Tibial nerve (tissue), 4 donors: ENCODE measurements around the gene ATP13A5. TPM values are rescaled to one million over a fixed set of nuclear protein-coding genes. Genes with fewer than 3 reads are reported as not detected.

Experiments used
- DNase-seq, 2 donors: peaks; one replicate each; pipeline ENCODE4 v3.0.0-alpha.2; 2019; ENCODE audit warnings: low spot score in 2 of 2
- H3K27ac ChIP-seq, 4 donors: fragments of 200-600 bp; sonication (generic) in 3 of 4; one replicate each; pipeline ENCODE4 v1.5.1; 2017 to 2019; ENCODE audit warnings: mild to moderate bottlenecking in 1 of 4
- H3K27me3 ChIP-seq, 2 donors: fragments of 200-600 bp; sonication (generic) in 1 of 2; one replicate each; pipeline versions ENCODE4 v1.5.1 to v1.6.0; 2017 to 2019
- H3K36me3 ChIP-seq, 3 donors: fragments of 200-600 bp; sonication (generic); one replicate each; pipeline ENCODE4 v1.5.1; 2018 to 2019
- H3K4me1 ChIP-seq, 4 donors: fragments of 200-600 bp; sonication (generic) in 3 of 4; one replicate each; pipeline ENCODE4 v1.5.1; 2017 to 2019
- H3K4me3 ChIP-seq, 4 donors: fragments of 200-600 bp; sonication (generic) in 3 of 4; one replicate each; pipeline ENCODE4 v1.5.1; 2017 to 2019; ENCODE audit warnings: mild to moderate bottlenecking in 1 of 4, moderate library complexity in 1 of 4
- H3K9me3 ChIP-seq, 4 donors: fragments of 200-600 bp; sonication (generic) in 3 of 4; one replicate each; pipeline ENCODE4 v1.5.1; 2017 to 2019
- EP300 ChIP-seq, 2 donors: sonication (generic); formaldehyde crosslinking; IDR thresholded peaks; one replicate each; pipeline ENCODE4 v1.6.1; 2017; ENCODE audit warnings: antibody characterized with exemption in 2 of 2, mild to moderate bottlenecking in 1 of 2
- POLR2A ChIP-seq, 2 donors: fragments of 450-650 bp; IDR thresholded peaks; one replicate each; pipeline ENCODE4 v1.6.1; 2017; ENCODE audit warnings: antibody characterized with exemption in 2 of 2, mild to moderate bottlenecking in 2 of 2, moderate library complexity in 2 of 2
- WGBS, 2 donors: methylation state at CpG; one replicate each; pipeline ENCODE4 v1.1.5; 2018; 5-methylcytosine and 5-hydroxymethylcytosine counted together
- total RNA-seq, 4 donors: library from RNA; depleted of rRNA; stranded (reverse); fragments of >200 nt; gene quantifications; one replicate each; pipeline ENCODE4 v1.1.0, GENCODE V29; 2016
- TF ChIP-seq, protein P1 (sequence below), 5 experiments: fragments of 200-600 bp in 3 of 5; fragments of 450-650 bp in 2 of 5; sonication (generic) in 3 of 5; IDR thresholded peaks; one replicate each; pipeline ENCODE4 v1.5.1; 2016 to 2019; ENCODE audit warnings: antibody characterized with exemption in 5 of 5, mild to moderate bottlenecking in 3 of 5, moderate library complexity in 2 of 5

Gene ATP13A5
- total RNA-seq, 4 donors from 2014 or later = under 0.01 TPM; not detected in 3

DNA sequence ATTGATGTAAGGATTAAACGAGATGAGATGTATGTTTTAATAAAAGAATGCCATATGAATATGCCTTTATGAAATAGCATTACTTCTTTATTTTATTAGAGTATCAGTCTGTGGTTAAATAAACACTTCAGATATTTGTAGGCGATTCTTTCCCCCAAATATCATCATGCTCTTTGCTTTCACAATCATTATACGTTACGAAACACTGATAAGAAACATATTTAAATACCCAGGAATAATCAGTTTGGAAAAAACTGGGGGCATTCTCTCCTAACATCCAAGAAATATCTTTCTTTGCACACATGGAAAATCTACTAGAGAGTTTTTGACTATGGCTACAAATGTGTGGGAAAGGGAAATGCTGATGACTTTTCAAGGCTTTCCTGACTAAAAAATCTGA is 142.0 kb downstream of the ATP13A5 start:
- H3K4me3 ChIP-seq = no peak overlapping the region
- no peaks in the 10 kb centered on the region for H3K36me3 ChIP-seq
- 62 to 63% methylated on average over 4 of the region's 4 CpGs for WGBS, 2 donors
- no peak overlapping the region for H3K27ac ChIP-seq
- no peaks in the 10 kb centered on the region for H3K9me3 ChIP-seq
- H3K4me1 ChIP-seq = peaks cover 0 to 12% (median 0%) of the 10 kb centered on the region in 4 donors
- DNase-seq = no peak
- H3K27me3 ChIP-seq = no peaks in the 10 kb centered on the region
- TF ChIP-seq, protein P1, sequence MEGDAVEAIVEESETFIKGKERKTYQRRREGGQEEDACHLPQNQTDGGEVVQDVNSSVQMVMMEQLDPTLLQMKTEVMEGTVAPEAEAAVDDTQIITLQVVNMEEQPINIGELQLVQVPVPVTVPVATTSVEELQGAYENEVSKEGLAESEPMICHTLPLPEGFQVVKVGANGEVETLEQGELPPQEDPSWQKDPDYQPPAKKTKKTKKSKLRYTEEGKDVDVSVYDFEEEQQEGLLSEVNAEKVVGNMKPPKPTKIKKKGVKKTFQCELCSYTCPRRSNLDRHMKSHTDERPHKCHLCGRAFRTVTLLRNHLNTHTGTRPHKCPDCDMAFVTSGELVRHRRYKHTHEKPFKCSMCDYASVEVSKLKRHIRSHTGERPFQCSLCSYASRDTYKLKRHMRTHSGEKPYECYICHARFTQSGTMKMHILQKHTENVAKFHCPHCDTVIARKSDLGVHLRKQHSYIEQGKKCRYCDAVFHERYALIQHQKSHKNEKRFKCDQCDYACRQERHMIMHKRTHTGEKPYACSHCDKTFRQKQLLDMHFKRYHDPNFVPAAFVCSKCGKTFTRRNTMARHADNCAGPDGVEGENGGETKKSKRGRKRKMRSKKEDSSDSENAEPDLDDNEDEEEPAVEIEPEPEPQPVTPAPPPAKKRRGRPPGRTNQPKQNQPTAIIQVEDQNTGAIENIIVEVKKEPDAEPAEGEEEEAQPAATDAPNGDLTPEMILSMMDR (IDR thresholded peaks at IDR 0.05) = no peak
- TF ChIP-seq EP300 (IDR thresholded peaks at IDR 0.05) (no peak), POLR2A (IDR thresholded peaks at IDR 0.05) (no peak)

DNA sequence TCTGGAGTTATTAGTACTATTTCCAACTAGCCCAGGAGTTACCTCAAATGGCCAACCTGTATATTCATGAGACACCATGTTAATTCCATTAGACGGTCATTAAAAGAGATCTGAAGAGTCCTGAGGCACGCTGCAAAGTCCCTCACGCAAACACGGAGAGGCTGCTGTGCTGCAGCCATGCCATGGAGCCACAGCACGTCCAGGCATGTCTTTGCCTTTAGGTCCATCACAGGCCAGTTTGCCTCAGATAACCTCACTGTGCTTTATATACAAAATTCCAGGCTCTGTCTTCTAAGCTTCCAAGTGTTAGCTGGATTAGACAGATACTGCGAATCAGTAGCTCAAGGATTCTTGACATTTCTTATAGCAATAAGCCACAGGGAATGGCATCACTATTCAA is 147.4 kb downstream of the ATP13A5 start:
- no peaks in the 10 kb centered on the region for H3K4me1 ChIP-seq
- H3K36me3 ChIP-seq = no peaks in the 10 kb centered on the region
- no peak for TF ChIP-seq EP300 (IDR thresholded peaks at IDR 0.05)
- TF ChIP-seq, protein P1 (IDR thresholded peaks at IDR 0.05) = no peak
- TF ChIP-seq POLR2A (IDR thresholded peaks at IDR 0.05) = no peak
- H3K27me3 ChIP-seq = no peaks in the 10 kb centered on the region
- H3K4me3 ChIP-seq = no peak overlapping the region
- no peak overlapping the region for H3K27ac ChIP-seq
- 77 to 88% methylated on average over 6 of the region's 6 CpGs for WGBS, 2 donors
- DNase-seq = no peak
- no peaks in the 10 kb centered on the region for H3K9me3 ChIP-seq

DNA sequence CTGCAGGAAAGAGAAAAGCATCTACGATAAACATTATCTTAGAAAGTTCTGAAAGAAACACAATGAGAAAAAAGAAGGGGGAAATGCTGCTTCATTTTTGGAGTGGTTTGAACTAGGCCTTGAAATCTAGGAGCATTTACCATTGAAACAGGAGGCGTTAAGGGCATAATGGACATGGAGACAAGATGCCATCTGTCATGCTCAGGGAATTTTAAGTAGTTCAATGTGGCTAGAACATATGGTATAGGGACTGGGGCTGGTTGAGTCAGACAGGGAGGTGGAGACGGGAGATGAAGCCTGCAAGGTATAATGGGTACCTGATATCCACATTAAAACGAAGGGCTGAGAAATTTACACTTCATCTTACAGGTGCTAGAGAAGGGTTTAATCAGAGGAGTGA is 147.9 kb downstream of the ATP13A5 start:
- no peaks in the 10 kb centered on the region for H3K27me3 ChIP-seq
- no peak overlapping the region for H3K4me3 ChIP-seq
- 87% methylated on average over 4 of the region's 4 CpGs for WGBS, 2 donors
- H3K9me3 ChIP-seq = no peaks in the 10 kb centered on the region
- H3K36me3 ChIP-seq = no peaks in the 10 kb centered on the region
- no peak for DNase-seq
- H3K27ac ChIP-seq = no peak overlapping the region
- no peak for TF ChIP-seq POLR2A (IDR thresholded peaks at IDR 0.05)
- TF ChIP-seq, protein P1 (IDR thresholded peaks at IDR 0.05) = no peak
- TF ChIP-seq EP300 (IDR thresholded peaks at IDR 0.05) = no peak
- H3K4me1 ChIP-seq = no peaks in the 10 kb centered on the region

DNA sequence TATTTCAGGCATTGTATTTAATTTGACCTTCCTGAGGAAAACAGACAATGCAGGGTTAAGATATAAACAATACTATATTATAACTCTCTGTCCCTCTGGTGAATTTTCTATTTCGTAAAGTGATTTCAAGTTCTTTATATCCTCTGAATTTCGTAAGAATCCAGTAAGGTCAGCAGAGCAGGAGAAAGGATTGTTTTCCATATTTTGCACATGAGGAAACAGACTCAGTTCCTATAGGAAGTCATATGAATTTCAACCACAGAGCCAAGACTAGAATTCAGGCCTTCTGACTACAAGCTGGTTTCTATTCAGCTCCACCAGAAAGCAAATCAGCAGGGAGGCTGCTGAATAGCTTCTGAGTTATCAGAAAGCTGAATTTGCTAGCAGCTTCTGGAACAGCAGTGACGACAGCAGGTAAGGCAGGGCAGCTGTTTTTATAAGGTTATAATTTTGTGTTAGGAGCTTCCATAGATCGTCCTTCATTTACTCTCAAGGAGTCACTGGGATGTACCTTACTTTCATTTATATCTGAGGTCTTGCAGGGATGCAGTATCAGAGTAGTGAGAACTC is 148.6 kb downstream of the ATP13A5 start:
- DNase-seq = no peak
- 79% methylated on average over 4 of the region's 4 CpGs for WGBS, 2 donors
- no peak overlapping the region for H3K4me3 ChIP-seq
- H3K4me1 ChIP-seq = no peaks in the 10 kb centered on the region
- no peak overlapping the region for H3K27ac ChIP-seq
- no peaks in the 10 kb centered on the region for H3K9me3 ChIP-seq
- no peaks in the 10 kb centered on the region for H3K27me3 ChIP-seq
- no peaks in the 10 kb centered on the region for H3K36me3 ChIP-seq
- no peak for TF ChIP-seq EP300 (IDR thresholded peaks at IDR 0.05)
- no peak for TF ChIP-seq POLR2A (IDR thresholded peaks at IDR 0.05)
- TF ChIP-seq, protein P1 (IDR thresholded peaks at IDR 0.05) = no peak

DNA sequence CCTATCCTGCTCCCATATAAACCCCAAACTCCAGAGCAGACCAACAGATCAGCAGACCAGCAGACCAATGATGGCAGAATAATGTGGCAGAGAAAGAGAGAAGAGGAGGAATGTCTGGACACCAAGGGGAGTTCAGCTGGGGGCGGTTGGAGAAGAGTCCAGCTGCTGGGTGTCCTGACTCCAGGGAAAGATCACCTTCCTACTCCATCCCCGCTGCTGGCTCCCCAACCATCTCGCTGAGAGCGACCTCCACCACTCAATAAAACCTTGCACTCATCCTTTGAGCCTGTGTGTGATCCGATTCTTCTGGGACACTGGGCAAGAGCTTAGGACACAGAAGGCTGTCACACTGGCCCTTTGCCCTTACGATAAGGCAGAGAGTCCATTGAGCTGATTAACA is 150.3 kb downstream of the ATP13A5 start:
- Histone ChIP-seq H3K27me3 (no peaks in the 10 kb centered on the region), H3K27ac (no peak overlapping the region), H3K36me3 (no peaks in the 10 kb centered on the region), H3K4me1 (no peaks in the 10 kb centered on the region), H3K4me3 (no peak overlapping the region), H3K9me3 (no peaks in the 10 kb centered on the region)
- DNase-seq = no peak
- TF ChIP-seq, protein P1 (IDR thresholded peaks at IDR 0.05) = no peak
- TF ChIP-seq EP300 (IDR thresholded peaks at IDR 0.05) (no peak), POLR2A (IDR thresholded peaks at IDR 0.05) (no peak)
- 91 to 94% methylated on average over 6 of the region's 6 CpGs for WGBS, 2 donors
